K562 (cell line): ENCODE results near the gene GYS1. TPM values are rescaled to one million over a fixed set of nuclear protein-coding genes. Genes with fewer than 3 reads are reported as not detected.

Experiments
- BCL6 ChIP-seq: fragments of 250-450 bp; sonication (Bioruptor Pico); IDR thresholded peaks from 2 replicates; pipeline ENCODE4 v1.4.0; 2020
- CBFB ChIP-seq: sonication (generic); formaldehyde crosslinking; IDR thresholded peaks from 2 replicates; pipeline ENCODE4 v1.4.0; 2020; ENCODE audit warnings: mild to moderate bottlenecking, missing genetic modification reagents
- DMBX1 ChIP-seq: fragments of 250-450 bp; sonication (Bioruptor Pico); IDR thresholded peaks from 2 replicates; pipeline ENCODE4 v1.8.0; 2022; ENCODE audit warnings: inconsistent platforms, mild to moderate bottlenecking, moderate library complexity, borderline replicate concordance
- MTA2 ChIP-seq: fragments of 450-650 bp; IDR thresholded peaks from 2 replicates; pipeline ENCODE4 v1.6.1; 2016; ENCODE audit warnings: low read depth
- NCOA6 ChIP-seq: fragments of 450-650 bp; IDR thresholded peaks from 2 replicates; pipeline ENCODE4 v1.6.1; 2017; ENCODE audit warnings: mild to moderate bottlenecking
- PHTF2 ChIP-seq: fragments of 250-450 bp; sonication (Bioruptor Pico); IDR thresholded peaks from 2 replicates; pipeline ENCODE4 v1.5.0; 2021; ENCODE audit warnings: mild to moderate bottlenecking
- PPARD ChIP-seq: fragments of 250-450 bp; sonication (Bioruptor Pico); IDR thresholded peaks from 2 replicates; pipeline ENCODE4 v1.8.0; 2022; ENCODE audit warnings: inconsistent platforms, mild to moderate bottlenecking, moderate library complexity
- PYGO2 ChIP-seq: fragments of 450-650 bp; IDR thresholded peaks from 2 replicates; pipeline ENCODE4 v1.6.1; 2016; ENCODE audit warnings: mild to moderate bottlenecking, missing genetic modification characterization, moderate library complexity, missing compliant biosample characterization
- RUNX1 ChIP-seq: sonication (generic); IDR thresholded peaks from 2 replicates; pipeline ENCODE4 v1.6.1; 2016; ENCODE audit warnings: antibody characterized with exemption, low read depth
- STAT5B ChIP-seq: fragments of 250-450 bp; sonication (Bioruptor Pico); IDR thresholded peaks from 2 replicates; pipeline ENCODE4 v1.8.0; 2021; ENCODE audit warnings: mild to moderate bottlenecking, inconsistent platforms
- THRAP3 ChIP-seq: fragments of 450-650 bp; IDR thresholded peaks from 2 replicates; pipeline ENCODE4 v1.6.1; 2016; ENCODE audit warnings: mild to moderate bottlenecking, inconsistent platforms, borderline replicate concordance
- ZNF583 ChIP-seq: fragments of 250-450 bp; sonication (Bioruptor Pico); IDR thresholded peaks from 2 replicates; pipeline ENCODE4 v1.4.0; 2020
- polyA plus RNA-seq, 8 experiments: library from polyadenylated mRNA; depleted of rRNA in 4 of 8; stranded (reverse) in 5 of 8; unstranded in 3 of 8; fragments of >200 nt; fragmentation: Nextera tagmentation in 2 of 8; fragmentation: Illumina TruSeq in 1 of 8; extraction: Ambion mirVana in 2 of 8; extraction: Trizol in 1 of 8; gene quantifications; 2 replicates each; pipeline versions ENCODE4 v1.2.1 to v1.2.3, GENCODE V29; 2011 to 2014; ENCODE audit warnings: inconsistent platforms in 1 of 8, missing spikeins in 1 of 8
- total RNA-seq, 7 experiments: library from RNA; depleted of rRNA in 6 of 7; stranded (reverse); fragments of >200 nt in 6 of 7; fragmentation: Illumina TruSeq in 2 of 7; extraction: Trizol in 2 of 7; gene quantifications; 2 replicates each; pipeline versions ENCODE4 v1.2.1 to v1.2.3, GENCODE V29; 2011 to 2021; ENCODE audit warnings: low replicate concordance in 1 of 7
- TF ChIP-seq, protein P1 (sequence below): fragments of 450-650 bp; formaldehyde crosslinking; IDR thresholded peaks from 2 replicates; pipeline ENCODE4 v1.4.0; 2022; ENCODE audit warnings: missing genetic modification characterization
- TF ChIP-seq, protein P2 (sequence below), 3 experiments: fragments of 200-800 bp in 1 of 3; fragments of 250-450 bp in 1 of 3; fragments of 450-650 bp in 1 of 3; sonication (Bioruptor Pico) in 1 of 3; sonication (Bioruptor generic) in 1 of 3; formaldehyde crosslinking in 1 of 3; IDR thresholded peaks; 2 replicates each; pipeline versions ENCODE4 v1.6.1 to v1.8.0; 2016 to 2022; ENCODE audit warnings: mild to moderate bottlenecking in 2 of 3, missing genetic modification characterization in 2 of 3, missing compliant biosample characterization in 1 of 3, moderate library complexity in 1 of 3
- TF ChIP-seq, protein P3 (sequence below): sonication (generic); formaldehyde crosslinking; IDR thresholded peaks from 2 replicates; pipeline ENCODE4 v1.4.0; 2020; ENCODE audit warnings: mild to moderate bottlenecking, missing genetic modification reagents
- TF ChIP-seq, protein P4 (sequence below): IDR thresholded peaks from 2 replicates; pipeline ENCODE4 v1.6.1; 2011; ENCODE audit not compliant: insufficient read length; ENCODE audit errors: extremely low read depth
- TF ChIP-seq, protein P5 (sequence below): sonication (generic); formaldehyde crosslinking; IDR thresholded peaks from 2 replicates; pipeline ENCODE4 v1.8.1; 2022; ENCODE audit warnings: missing genetic modification reagents

GYS1 gene
- total and polyA plus RNA-seq, 9 of the 15 experiments (the other 6 are each of a cell fraction or from before 2014, with no cell fraction given), result 1.9 to 31.1 (median 15.2) TPM

DNA sequence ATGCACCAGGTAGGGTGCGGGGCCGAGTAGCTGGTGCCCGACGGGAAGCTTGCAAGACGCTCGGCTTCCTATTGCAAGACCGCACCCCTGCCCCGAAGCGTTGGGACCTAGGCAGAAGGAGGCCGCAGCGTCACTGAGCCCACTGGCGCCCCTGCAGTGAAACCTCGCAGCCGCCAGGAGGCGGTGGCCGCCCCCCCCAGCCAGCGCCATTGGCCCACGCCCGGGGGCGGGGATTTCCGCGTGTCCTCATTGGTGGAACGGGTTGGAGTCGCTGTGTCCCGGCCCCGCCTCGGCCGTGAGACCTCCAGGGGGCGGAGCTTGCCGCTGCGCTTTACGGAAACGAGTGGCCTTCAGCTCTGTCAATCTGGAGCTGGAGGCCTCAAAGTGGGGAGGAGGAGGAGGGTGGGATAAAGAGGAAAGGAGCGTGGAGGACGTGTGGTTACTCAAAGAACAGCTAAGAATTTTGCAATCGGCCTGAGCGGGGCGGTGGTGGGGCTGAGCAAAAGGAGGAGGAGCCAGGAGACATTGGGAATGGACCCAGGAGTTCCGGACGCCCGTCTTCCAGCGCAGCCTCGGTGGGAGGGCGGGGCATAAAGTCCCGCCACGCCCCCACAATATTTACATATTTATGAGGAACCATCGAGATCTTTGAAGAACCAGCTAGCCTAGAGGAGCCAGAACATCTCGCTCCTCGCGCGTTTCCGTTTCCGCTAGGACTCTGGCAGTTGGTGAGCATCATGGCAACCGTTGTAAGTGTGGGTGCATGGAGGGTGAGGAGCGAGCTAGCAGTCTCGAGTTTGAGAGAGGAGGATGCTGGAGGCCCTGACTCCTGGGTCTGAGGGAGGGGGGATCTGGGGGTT lies at the start of gene GYS1, which contains the start of gene RUVBL2 (continued):
- TF ChIP-seq, protein P1, sequence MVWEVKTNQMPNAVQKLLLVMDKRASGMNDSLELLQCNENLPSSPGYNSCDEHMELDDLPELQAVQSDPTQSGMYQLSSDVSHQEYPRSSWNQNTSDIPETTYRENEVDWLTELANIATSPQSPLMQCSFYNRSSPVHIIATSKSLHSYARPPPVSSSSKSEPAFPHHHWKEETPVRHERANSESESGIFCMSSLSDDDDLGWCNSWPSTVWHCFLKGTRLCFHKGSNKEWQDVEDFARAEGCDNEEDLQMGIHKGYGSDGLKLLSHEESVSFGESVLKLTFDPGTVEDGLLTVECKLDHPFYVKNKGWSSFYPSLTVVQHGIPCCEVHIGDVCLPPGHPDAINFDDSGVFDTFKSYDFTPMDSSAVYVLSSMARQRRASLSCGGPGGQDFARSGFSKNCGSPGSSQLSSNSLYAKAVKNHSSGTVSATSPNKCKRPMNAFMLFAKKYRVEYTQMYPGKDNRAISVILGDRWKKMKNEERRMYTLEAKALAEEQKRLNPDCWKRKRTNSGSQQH (CRISPR knock-in tag), result no peak
- peak; percentile 72; the same call in 1 of the 2 replicates for TF ChIP-seq MTA2
- no peak for TF ChIP-seq THRAP3
- TF ChIP-seq, protein P2, sequence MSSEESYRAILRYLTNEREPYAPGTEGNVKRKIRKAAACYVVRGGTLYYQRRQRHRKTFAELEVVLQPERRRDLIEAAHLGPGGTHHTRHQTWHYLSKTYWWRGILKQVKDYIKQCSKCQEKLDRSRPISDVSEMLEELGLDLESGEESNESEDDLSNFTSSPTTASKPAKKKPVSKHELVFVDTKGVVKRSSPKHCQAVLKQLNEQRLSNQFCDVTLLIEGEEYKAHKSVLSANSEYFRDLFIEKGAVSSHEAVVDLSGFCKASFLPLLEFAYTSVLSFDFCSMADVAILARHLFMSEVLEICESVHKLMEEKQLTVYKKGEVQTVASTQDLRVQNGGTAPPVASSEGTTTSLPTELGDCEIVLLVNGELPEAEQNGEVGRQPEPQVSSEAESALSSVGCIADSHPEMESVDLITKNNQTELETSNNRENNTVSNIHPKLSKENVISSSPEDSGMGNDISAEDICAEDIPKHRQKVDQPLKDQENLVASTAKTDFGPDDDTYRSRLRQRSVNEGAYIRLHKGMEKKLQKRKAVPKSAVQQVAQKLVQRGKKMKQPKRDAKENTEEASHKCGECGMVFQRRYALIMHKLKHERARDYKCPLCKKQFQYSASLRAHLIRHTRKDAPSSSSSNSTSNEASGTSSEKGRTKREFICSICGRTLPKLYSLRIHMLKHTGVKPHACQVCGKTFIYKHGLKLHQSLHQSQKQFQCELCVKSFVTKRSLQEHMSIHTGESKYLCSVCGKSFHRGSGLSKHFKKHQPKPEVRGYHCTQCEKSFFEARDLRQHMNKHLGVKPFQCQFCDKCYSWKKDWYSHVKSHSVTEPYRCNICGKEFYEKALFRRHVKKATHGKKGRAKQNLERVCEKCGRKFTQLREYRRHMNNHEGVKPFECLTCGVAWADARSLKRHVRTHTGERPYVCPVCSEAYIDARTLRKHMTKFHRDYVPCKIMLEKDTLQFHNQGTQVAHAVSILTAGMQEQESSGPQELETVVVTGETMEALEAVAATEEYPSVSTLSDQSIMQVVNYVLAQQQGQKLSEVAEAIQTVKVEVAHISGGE (CRISPR knock-in tag; IDR thresholded peaks at IDR 0.05), result 0 out of 6 replicates have a peak, but pooled peaks of 1 of the 3 experiments have one; percentile 24
- no peak for TF ChIP-seq RUNX1
- no peak for TF ChIP-seq NCOA6
- TF ChIP-seq, protein P3, sequence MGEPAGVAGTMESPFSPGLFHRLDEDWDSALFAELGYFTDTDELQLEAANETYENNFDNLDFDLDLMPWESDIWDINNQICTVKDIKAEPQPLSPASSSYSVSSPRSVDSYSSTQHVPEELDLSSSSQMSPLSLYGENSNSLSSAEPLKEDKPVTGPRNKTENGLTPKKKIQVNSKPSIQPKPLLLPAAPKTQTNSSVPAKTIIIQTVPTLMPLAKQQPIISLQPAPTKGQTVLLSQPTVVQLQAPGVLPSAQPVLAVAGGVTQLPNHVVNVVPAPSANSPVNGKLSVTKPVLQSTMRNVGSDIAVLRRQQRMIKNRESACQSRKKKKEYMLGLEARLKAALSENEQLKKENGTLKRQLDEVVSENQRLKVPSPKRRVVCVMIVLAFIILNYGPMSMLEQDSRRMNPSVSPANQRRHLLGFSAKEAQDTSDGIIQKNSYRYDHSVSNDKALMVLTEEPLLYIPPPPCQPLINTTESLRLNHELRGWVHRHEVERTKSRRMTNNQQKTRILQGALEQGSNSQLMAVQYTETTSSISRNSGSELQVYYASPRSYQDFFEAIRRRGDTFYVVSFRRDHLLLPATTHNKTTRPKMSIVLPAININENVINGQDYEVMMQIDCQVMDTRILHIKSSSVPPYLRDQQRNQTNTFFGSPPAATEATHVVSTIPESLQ (CRISPR knock-in tag), result no peak
- TF ChIP-seq PYGO2, result no peak
- no peak for TF ChIP-seq BCL6 (CRISPR knock-in tag)
- no peak for TF ChIP-seq ZNF583 (CRISPR knock-in tag)
- TF ChIP-seq DMBX1 (CRISPR knock-in tag), result no peak
- TF ChIP-seq STAT5B (CRISPR knock-in tag), result no peak
- no peak for TF ChIP-seq PHTF2 (CRISPR knock-in tag)
- TF ChIP-seq CBFB (CRISPR knock-in tag), result 0 out of 2 replicates have a peak, but pooled peaks have one; percentile 12
- TF ChIP-seq, protein P4, sequence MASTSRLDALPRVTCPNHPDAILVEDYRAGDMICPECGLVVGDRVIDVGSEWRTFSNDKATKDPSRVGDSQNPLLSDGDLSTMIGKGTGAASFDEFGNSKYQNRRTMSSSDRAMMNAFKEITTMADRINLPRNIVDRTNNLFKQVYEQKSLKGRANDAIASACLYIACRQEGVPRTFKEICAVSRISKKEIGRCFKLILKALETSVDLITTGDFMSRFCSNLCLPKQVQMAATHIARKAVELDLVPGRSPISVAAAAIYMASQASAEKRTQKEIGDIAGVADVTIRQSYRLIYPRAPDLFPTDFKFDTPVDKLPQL, result no peak
- no peak for TF ChIP-seq PPARD (CRISPR knock-in tag)
- TF ChIP-seq, protein P5, sequence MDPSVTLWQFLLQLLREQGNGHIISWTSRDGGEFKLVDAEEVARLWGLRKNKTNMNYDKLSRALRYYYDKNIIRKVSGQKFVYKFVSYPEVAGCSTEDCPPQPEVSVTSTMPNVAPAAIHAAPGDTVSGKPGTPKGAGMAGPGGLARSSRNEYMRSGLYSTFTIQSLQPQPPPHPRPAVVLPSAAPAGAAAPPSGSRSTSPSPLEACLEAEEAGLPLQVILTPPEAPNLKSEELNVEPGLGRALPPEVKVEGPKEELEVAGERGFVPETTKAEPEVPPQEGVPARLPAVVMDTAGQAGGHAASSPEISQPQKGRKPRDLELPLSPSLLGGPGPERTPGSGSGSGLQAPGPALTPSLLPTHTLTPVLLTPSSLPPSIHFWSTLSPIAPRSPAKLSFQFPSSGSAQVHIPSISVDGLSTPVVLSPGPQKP (CRISPR knock-in tag), result no peak
